AG09309 (cell line): Measurements from ENCODE around the gene ATP2A3.

ENCODE experiments used
- DNase-seq: peaks from one replicate; pipeline ENCODE4 v3.0.0-alpha.2; 2010; ENCODE audit warnings: low read depth
- H3K4me3 ChIP-seq: 2 replicates; pipeline ENCODE4 v1.5.1; 2011; ENCODE audit warnings: mild to moderate bottlenecking, low read depth, low read length, moderate library complexity; ENCODE audit not compliant: control insufficient read depth
- TF ChIP-seq, protein P1 (sequence below): IDR thresholded peaks from 2 replicates; pipeline ENCODE4 v1.5.1; 2011; ENCODE audit warnings: mild to moderate bottlenecking, low read depth, low read length, inconsistent platforms; ENCODE audit not compliant: insufficient read depth, control insufficient read depth; ENCODE audit errors: missing control alignments

ATP2A3 gene

DNA sequence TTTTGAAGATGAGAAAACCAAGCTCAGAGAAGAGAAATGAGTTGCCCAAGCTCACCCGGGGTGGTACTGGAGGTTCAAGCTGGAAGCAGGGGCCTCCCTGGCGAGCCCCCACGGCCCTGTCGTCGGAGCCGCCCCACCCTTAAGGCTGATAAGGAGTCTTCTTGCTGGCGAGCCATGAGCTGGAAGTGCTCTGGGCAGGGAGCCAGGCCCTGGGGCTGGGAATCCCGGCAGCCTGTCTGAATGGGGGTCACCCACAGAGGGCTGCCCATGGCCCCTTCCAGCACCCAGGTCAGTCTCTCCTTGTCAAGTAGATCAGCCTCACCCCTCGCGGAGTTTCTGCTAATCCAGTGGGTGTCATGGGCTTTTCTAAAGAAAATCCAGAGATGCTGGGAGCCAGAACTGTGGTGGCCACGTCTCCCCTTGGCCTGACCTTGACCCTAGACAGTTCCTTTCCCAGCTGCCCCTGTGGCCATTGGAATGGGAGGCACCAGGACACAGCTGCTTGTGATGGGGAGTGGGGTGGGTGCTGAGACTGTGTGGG lies 46.8 kb downstream of the ATP2A3 start:
- no peak for DNase-seq
- no peak overlapping the region for H3K4me3 ChIP-seq
- TF ChIP-seq, protein P1, sequence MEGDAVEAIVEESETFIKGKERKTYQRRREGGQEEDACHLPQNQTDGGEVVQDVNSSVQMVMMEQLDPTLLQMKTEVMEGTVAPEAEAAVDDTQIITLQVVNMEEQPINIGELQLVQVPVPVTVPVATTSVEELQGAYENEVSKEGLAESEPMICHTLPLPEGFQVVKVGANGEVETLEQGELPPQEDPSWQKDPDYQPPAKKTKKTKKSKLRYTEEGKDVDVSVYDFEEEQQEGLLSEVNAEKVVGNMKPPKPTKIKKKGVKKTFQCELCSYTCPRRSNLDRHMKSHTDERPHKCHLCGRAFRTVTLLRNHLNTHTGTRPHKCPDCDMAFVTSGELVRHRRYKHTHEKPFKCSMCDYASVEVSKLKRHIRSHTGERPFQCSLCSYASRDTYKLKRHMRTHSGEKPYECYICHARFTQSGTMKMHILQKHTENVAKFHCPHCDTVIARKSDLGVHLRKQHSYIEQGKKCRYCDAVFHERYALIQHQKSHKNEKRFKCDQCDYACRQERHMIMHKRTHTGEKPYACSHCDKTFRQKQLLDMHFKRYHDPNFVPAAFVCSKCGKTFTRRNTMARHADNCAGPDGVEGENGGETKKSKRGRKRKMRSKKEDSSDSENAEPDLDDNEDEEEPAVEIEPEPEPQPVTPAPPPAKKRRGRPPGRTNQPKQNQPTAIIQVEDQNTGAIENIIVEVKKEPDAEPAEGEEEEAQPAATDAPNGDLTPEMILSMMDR, result no peak

DNA sequence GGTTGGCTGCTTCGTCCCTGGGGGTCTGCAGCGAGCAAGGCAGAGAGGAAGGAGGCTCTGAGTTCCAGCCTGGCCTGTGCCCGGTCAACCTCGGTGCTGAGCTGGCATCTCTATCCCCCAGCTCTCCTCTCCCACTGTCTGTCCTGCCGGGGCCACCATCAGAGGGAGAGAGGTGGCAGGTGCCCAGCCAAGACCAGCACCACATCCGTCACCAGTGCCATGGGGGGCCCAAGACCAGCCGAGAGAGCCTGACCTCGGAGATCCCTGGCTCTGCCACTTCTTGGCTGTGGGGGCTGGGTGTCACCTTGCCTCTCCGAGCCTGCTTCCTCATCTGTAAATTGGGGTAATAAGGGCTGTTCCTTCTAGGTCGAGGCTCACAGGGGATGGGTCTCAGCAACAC lies 47.4 kb downstream of the ATP2A3 start:
- no peak overlapping the region for H3K4me3 ChIP-seq
- DNase-seq, result no peak
- TF ChIP-seq, protein P1, result no peak

DNA sequence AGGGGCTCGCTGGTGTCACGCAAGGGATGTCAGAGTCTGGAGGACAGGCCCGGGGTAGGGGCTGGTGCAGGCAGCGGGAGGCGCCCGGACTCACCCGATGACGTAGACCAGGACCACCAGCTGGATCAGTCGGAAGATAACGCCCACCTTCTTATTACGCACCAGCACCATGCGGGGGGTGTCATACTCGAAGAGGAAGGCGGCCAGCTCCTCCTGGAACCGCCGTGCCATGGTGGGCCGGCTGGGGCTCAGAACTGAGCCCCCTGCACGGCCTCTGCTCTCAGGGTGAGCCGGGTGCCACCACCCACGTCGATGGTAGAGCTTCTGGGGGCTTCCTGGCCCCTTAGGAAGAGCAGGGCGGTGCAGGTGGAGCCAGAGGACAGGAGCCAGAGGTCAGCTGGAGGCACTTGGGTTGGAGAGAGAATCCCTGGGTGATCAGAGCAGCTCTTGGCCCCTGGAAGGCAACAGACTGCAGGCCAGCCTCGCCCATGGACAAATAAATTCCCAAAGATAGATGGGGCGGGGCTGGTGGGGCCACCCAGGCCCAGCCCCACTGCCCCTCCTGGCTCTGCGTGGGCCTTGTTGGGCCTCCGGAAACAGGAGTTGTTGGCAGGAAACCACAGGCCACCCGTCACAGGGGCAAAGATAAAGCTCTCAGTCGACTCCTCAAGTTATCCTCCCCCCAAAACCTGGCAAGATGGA lies 48.1 kb downstream of the ATP2A3 start, which contains the start of gene P2RX1:
TSS of gene P2RX1 (minus strand) at position 471 of the 702 bp plus-strand sequence. CDS start at position 231, 240 bp downstream.
- TF ChIP-seq, protein P1, result no peak
- no peak for DNase-seq
- no peak within 1 kb of the TSS for H3K4me3 ChIP-seq

DNA sequence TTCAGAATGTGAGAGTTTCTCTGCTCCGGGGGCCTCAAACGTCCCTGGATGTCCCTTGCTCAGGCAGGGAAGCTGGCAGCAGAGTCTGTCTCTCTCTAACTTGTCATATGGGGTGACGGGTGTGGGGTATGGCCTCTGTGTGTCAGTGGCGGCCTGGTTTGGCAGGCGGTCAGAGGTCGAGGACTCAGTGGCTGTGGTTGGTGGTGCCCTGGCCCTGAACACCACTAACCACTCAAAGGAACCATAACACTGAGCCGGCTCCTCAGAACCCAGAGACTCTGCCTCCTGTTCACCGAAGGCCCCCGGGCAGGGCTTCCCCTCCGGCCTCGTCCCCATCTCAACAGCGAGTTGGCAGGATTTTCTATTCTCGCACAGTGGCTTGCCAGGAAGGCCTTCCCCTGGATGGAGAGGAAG lies 48.6 kb downstream of the ATP2A3 start:
- TF ChIP-seq, protein P1, result no peak

DNA sequence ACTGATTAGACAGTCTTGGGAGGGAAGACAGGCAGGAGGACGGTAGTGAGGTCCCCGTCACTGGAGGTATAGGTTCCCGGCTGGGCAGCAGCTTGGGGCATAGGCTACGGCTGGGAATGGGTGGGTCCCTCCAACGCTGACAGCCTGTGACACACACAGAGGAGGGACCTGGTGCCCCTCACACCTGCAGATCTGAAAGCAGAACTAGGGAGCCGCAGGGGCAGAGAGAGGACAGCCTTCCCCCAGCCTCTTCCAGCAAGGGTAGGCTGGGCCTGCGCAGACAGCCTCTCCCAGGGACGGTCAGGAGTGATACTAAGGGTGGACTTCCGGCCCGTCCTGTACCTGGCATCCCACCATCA lies 49.9 kb downstream of the ATP2A3 start:
- DNase-seq, result no peak
- no peak overlapping the region for H3K4me3 ChIP-seq
- TF ChIP-seq, protein P1, result no peak

More for the DNA sequence above, 48.6 kb downstream of the ATP2A3 start:
- DNase-seq, result no peak
- no peak overlapping the region for H3K4me3 ChIP-seq

DNA sequence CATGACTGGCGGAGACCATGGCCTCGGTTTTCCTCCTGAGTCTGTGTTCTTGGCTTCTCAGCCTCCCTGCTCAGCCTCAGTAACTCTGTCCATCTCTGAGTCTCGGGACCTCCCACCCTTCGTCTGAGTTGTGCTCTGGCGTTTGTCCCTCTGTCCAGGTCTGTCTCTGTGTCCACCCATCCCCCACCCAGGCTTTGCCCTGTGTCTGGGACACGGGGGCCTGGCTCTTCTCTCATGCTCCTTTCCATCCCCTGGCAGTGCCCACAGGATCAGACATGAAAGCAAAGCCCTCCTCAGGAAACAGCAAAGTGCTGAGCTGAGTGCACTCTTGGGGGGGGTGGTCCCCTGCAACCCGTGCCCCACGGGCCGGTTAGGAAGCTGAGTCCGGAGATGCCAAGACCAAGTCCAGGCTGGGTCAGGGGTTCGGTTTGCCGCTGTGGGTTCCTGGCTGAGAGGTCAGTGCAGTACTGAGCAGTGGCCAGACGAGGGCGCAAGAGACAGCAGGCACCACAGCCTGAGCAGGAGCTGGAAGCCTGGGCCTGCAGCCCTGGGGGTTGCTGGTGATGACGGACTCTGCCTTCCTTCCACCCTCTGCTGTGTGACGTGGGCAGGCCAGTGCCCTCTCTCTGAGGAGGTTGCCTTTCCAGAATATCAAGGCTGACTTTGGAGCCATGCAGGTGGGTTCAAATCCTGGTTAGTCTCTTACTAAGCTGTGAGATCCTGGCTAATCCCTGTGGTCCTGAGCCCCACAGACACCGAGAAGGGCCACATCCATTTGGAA lies 50.5 kb downstream of the ATP2A3 start:
- peak; percentile 11 for DNase-seq
- no peak overlapping the region for H3K4me3 ChIP-seq
- TF ChIP-seq, protein P1, result peak; percentile 98
